Gastroesophageal sphincter (tissue), 4 donors: ENCODE data around the gene PCDH15. TPM values are rescaled to one million over a fixed set of nuclear protein-coding genes. Genes with fewer than 3 reads are reported as not detected.

Experiments
- ATAC-seq: fragments of 150-250 bp; one replicate; pipeline ENCODE4 v1.9.1; 2016; ENCODE audit warnings: mild to moderate bottlenecking, moderate library complexity
- H3K27ac ChIP-seq, 4 donors: fragments of 200-600 bp; sonication (generic) in 3 of 4; 1 replicate in 3 of 4; 2 replicates in 1 of 4; pipeline ENCODE4 v1.5.1; 2016 to 2019
- H3K27me3 ChIP-seq: fragments of 200-600 bp; sonication (generic); one replicate; pipeline ENCODE4 v1.5.1; 2019
- H3K36me3 ChIP-seq, 2 donors: fragments of 200-600 bp; sonication (generic); one replicate each; pipeline ENCODE4 v1.5.1; 2019; ENCODE audit warnings: control low read depth in 1 of 2
- H3K4me1 ChIP-seq, 3 donors: fragments of 200-600 bp; sonication (generic); 1 replicate in 2 of 3; 2 replicates in 1 of 3; pipeline ENCODE4 v1.5.1; 2016 to 2019; ENCODE audit warnings: control low read depth in 2 of 3
- H3K4me3 ChIP-seq, 2 donors: fragments of 200-600 bp; sonication (generic); one replicate each; pipeline ENCODE4 v1.5.1; 2019; ENCODE audit warnings: mild to moderate bottlenecking in 1 of 2, moderate library complexity in 1 of 2
- H3K9me3 ChIP-seq, 3 donors: fragments of 200-600 bp; sonication (generic); one replicate each; pipeline ENCODE4 v1.5.1; 2017 to 2019; ENCODE audit warnings: control low read depth in 2 of 3
- CTCF ChIP-seq, 4 experiments: fragments of 200-600 bp in 2 of 4; fragments of 450-650 bp in 2 of 4; sonication (generic) in 1 of 4; IDR thresholded peaks; one replicate each; pipeline ENCODE4 v1.5.1; 2017 to 2019; ENCODE audit warnings: antibody characterized with exemption in 4 of 4, mild to moderate bottlenecking in 2 of 4, moderate library complexity in 2 of 4
- EP300 ChIP-seq: sonication (generic); formaldehyde crosslinking; IDR thresholded peaks from one replicate; pipeline ENCODE4 v1.6.1; 2017; ENCODE audit warnings: antibody characterized with exemption, mild to moderate bottlenecking
- POLR2A ChIP-seq, 2 donors: fragments of 450-650 bp; IDR thresholded peaks; one replicate each; pipeline ENCODE4 v1.6.1; 2017; ENCODE audit warnings: antibody characterized with exemption in 2 of 2, mild to moderate bottlenecking in 2 of 2, moderate library complexity in 1 of 2
- POLR2AphosphoS5 ChIP-seq: sonication (generic); formaldehyde crosslinking; IDR thresholded peaks from one replicate; pipeline ENCODE4 v1.6.1; 2017; ENCODE audit warnings: antibody characterized with exemption
- WGBS, 2 donors: methylation state at CpG; one replicate each; pipeline ENCODE4 v1.1.5; 2018; ENCODE audit warnings: low coverage in 1 of 2; 5-methylcytosine and 5-hydroxymethylcytosine counted together
- total RNA-seq, 4 donors: library from RNA; depleted of rRNA; stranded (reverse); fragments of >200 nt; gene quantifications; one replicate each; pipeline ENCODE4 v1.1.0, GENCODE V29; 2016

Gene PCDH15
- total RNA-seq, 4 donors from 2014 or later: 0.10 to 0.50 (median 0.27) TPM; not detected in 1

- TF ChIP-seq EP300: no peak
- TF ChIP-seq POLR2AphosphoS5: no peak
- no peak for TF ChIP-seq CTCF (IDR thresholded peaks at IDR 0.05)
- no peak for TF ChIP-seq POLR2A (IDR thresholded peaks at IDR 0.05)
- no peaks in the 10 kb centered on the region for H3K36me3 ChIP-seq
- no peaks in the 10 kb centered on the region for H3K4me1 ChIP-seq
- no CpG with 5 or more reads among the region's 2 CpGs for WGBS, 2 donors
- H3K4me3 ChIP-seq: no peak overlapping the region
- H3K27me3 ChIP-seq: no peaks in the 10 kb centered on the region
- H3K27ac ChIP-seq: no peak overlapping the region
- H3K9me3 ChIP-seq: no peaks in the 10 kb centered on the region
- no peak for ATAC-seq
Observed at GRCh38 chr10:54656643-54657042, 144.4 kb downstream of the PCDH15 start.

GRCh38 chr10:54653518-54653917 lies 147.5 kb downstream of the PCDH15 start:
- Histone ChIP-seq H3K36me3 (no peaks in the 10 kb centered on the region), H3K4me3 (no peak overlapping the region), H3K27ac (no peak overlapping the region), H3K9me3 (no peaks in the 10 kb centered on the region), H3K27me3 (no peaks in the 10 kb centered on the region), H3K4me1 (no peaks in the 10 kb centered on the region)
- 86 to 92% methylated on average over 2 of the region's 2 CpGs for WGBS, 2 donors
- TF ChIP-seq EP300 (no peak), CTCF (IDR thresholded peaks at IDR 0.05) (no peak), POLR2A (IDR thresholded peaks at IDR 0.05) (no peak), POLR2AphosphoS5 (no peak)
- no peak for ATAC-seq

GRCh38 chr10:54650547-54650946 lies 150.5 kb downstream of the PCDH15 start:
- Histone ChIP-seq H3K36me3 (no peaks in the 10 kb centered on the region), H3K4me1 (no peaks in the 10 kb centered on the region), H3K9me3 (no peaks in the 10 kb centered on the region), H3K27me3 (no peaks in the 10 kb centered on the region), H3K4me3 (no peak overlapping the region), H3K27ac (no peak overlapping the region)
- WGBS, 2 donors: 69 to 100% methylated on average over 2 of the region's 2 CpGs
- ATAC-seq: no peak
- TF ChIP-seq POLR2A (IDR thresholded peaks at IDR 0.05) (no peak), POLR2AphosphoS5 (no peak), CTCF (IDR thresholded peaks at IDR 0.05) (no peak), EP300 (no peak)

- WGBS, 2 donors: 37 to 88% methylated on average over 1 to 3 of the region's 3 CpGs
- Histone ChIP-seq H3K4me1 (no peaks in the 10 kb centered on the region), H3K27ac (no peak overlapping the region), H3K4me3 (no peak overlapping the region), H3K9me3 (no peaks in the 10 kb centered on the region), H3K36me3 (no peaks in the 10 kb centered on the region), H3K27me3 (no peaks in the 10 kb centered on the region)
- no peak for ATAC-seq
- no peak for TF ChIP-seq POLR2A (IDR thresholded peaks at IDR 0.05)
- TF ChIP-seq EP300: no peak
- TF ChIP-seq CTCF (IDR thresholded peaks at IDR 0.05): no peak
Observed at GRCh38 chr10:54622017-54622416, 179.0 kb downstream of the PCDH15 start.

- H3K36me3 ChIP-seq: no peaks in the 10 kb centered on the region
- no peak for ATAC-seq
Observed at GRCh38 chr10:54620352-54620751, 180.7 kb downstream of the PCDH15 start.

More at GRCh38 chr10:54620352-54620751, 180.7 kb downstream of the PCDH15 start:
- Histone ChIP-seq H3K4me3 (no peak overlapping the region), H3K4me1 (no peaks in the 10 kb centered on the region), H3K27me3 (no peaks in the 10 kb centered on the region), H3K27ac (no peak overlapping the region), H3K9me3 (no peaks in the 10 kb centered on the region)
- TF ChIP-seq CTCF (IDR thresholded peaks at IDR 0.05) (no peak), POLR2A (IDR thresholded peaks at IDR 0.05) (no peak), POLR2AphosphoS5 (no peak), EP300 (no peak)
- 57 to 68% methylated on average over 2 of the region's 2 CpGs for WGBS, 2 donors
